ENCODE measurements around the gene MLX. TPM values are rescaled to one million over a fixed set of nuclear protein-coding genes. Genes with fewer than 3 reads are reported as not detected.

MLX gene
- total and polyA plus RNA-seq, 2 of the 8 experiments (the other 6 are each of a cell fraction or from before 2014, with no cell fraction given): 27.0 to 27.5 TPM

- Histone ChIP-seq H3K27ac (ENCODE audit: low read depth, low read length) (no peak overlapping the region), H3K4me3 (ENCODE audit: extremely low read depth in 1 of 4, insufficient read depth in 2 of 4, low read depth in 3 of 4, low read length in 4 of 4) (no peak overlapping the region), H3K56ac (replicated peaks; ENCODE audit: insufficient read length, low read depth, low read length) (no peak overlapping the region), H2BK12ac (ENCODE audit: low read depth, low read length) (no peak overlapping the region), H3K4me1 (replicated peaks in 1 of 4; ENCODE audit: control insufficient read depth in 3 of 4, insufficient read depth in 4 of 4, low read length in 3 of 4) (no peaks in the 10 kb centered on the region), H4K20me1 (replicated peaks in 1 of 2; ENCODE audit: control insufficient read depth in 1 of 2, insufficient read depth in 2 of 2, low read length in 2 of 2) (no peaks in the 10 kb centered on the region), H3K79me2 (ENCODE audit: control insufficient read depth in 1 of 2, insufficient read depth in 2 of 2, low read length in 2 of 2) (peaks cover 0 to 6% of the 10 kb centered on the region in 2 experiments; a peak in 2 of 4 replicates), H3K14ac (ENCODE audit: insufficient read length) (no peak overlapping the region), H2BK120ac (replicated peaks; ENCODE audit: low read depth, low read length) (no peak overlapping the region), H3K4me2 (ENCODE audit: insufficient read depth in 1 of 2, low read depth in 2 of 2, low read length in 2 of 2) (no peak overlapping the region), H3K18ac (ENCODE audit: extremely low read depth, low read length) (no peak overlapping the region), H3K9ac (replicated peaks in 1 of 4; ENCODE audit: extremely low read depth in 1 of 4, low read depth in 3 of 4, low read length in 3 of 4) (no peak overlapping the region), H4K8ac (ENCODE audit: extremely low read depth, insufficient read depth, low read length) (no peak overlapping the region), H3K27me3 (replicated peaks in 1 of 4; ENCODE audit: control insufficient read depth in 3 of 4, extremely low read depth in 1 of 4, insufficient read depth in 3 of 4, low read length in 3 of 4) (no peaks in the 10 kb centered on the region), H3K9me3 (ENCODE audit: insufficient read depth in 2 of 2, low read depth in 1 of 2, low read length in 1 of 2) (no peaks in the 10 kb centered on the region), H3K23ac (ENCODE audit: insufficient read length) (no peak overlapping the region), H2BK20ac (ENCODE audit: low read length) (no peak overlapping the region), H2BK15ac (ENCODE audit: low read length) (no peak overlapping the region), H2AFZ (ENCODE audit: low read length) (no peak overlapping the region), H4K91ac (replicated peaks; ENCODE audit: insufficient read length, low read length) (no peak overlapping the region), H3K23me2 (ENCODE audit: low read depth, low read length) (peaks cover 6% of the 10 kb centered on the region), H3K79me1 (ENCODE audit: low read depth, low read length) (no peaks in the 10 kb centered on the region), H2AK5ac (ENCODE audit: low read depth, low read length) (no peak overlapping the region), H2BK5ac (ENCODE audit: low read depth, low read length) (no peak overlapping the region), H3K36me3 (ENCODE audit: control insufficient read depth in 2 of 4, insufficient read depth in 4 of 4, low read length in 3 of 4) (peaks cover 14 to 47% (median 33%) of the 10 kb centered on the region in 4 experiments), H3K4ac (replicated peaks; ENCODE audit: insufficient read length, low read depth, low read length) (no peak overlapping the region), H4K5ac (ENCODE audit: insufficient read length, low read depth, low read length) (no peak overlapping the region)
- ChIA-PET CTCF (ENCODE audit: partially characterized antibody) (interaction anchor here (0.6 to 1.2 kb wide), 5 partner anchors 8 to 125 kb away, joined by 3 to 4 read pairs (median 3); no protein-coding TSS in a partner anchor), POLR2A (ENCODE audit: partially characterized antibody) (interaction anchor here (1.6 kb wide), 1 partner anchor 18 kb away, joined by 3 read pairs; no protein-coding TSS in a partner anchor)
- WGBS, 2 experiments (ENCODE audit: extremely low coverage in 1 of 2, insufficient coverage in 1 of 2, insufficient read length in 1 of 2, insufficient replicate concordance in 2 of 2, low coverage in 1 of 2, low lambda C conversion rate in 2 of 2, missing lambda C conversion rate in 1 of 2): 97% methylated on average over 10 of the region's 10 CpGs; no CpG with 5 or more reads in 1 of the 2 experiments
- FAIRE-seq: no peak
- no peak for TF ChIP-seq BACH1 (IDR thresholded peaks at IDR 0.05; ENCODE audit: low read length)
- TF ChIP-seq CTBP2 (IDR thresholded peaks at IDR 0.05; ENCODE audit: borderline replicate concordance, insufficient read depth, insufficient read length, low read length): no peak
- TF ChIP-seq RBBP5 (IDR thresholded peaks at IDR 0.05; ENCODE audit: borderline replicate concordance, low read depth, low read length): no peak
- no peak for TF ChIP-seq RAD21 (IDR thresholded peaks at IDR 0.05 in 1 of 2, conservative IDR thresholded peaks at IDR 0.05 in 1 of 2; ENCODE audit: low read depth in 2 of 2, low read length in 2 of 2)
- no peak for TF ChIP-seq TBP (IDR thresholded peaks at IDR 0.05; ENCODE audit: low read depth, low read length)
- TF ChIP-seq CHD2 (IDR thresholded peaks at IDR 0.05; ENCODE audit: low read length): no peak
- no peak for TF ChIP-seq SRF (IDR thresholded peaks at IDR 0.05; ENCODE audit: low read depth, low read length)
- TF ChIP-seq, protein P1, sequence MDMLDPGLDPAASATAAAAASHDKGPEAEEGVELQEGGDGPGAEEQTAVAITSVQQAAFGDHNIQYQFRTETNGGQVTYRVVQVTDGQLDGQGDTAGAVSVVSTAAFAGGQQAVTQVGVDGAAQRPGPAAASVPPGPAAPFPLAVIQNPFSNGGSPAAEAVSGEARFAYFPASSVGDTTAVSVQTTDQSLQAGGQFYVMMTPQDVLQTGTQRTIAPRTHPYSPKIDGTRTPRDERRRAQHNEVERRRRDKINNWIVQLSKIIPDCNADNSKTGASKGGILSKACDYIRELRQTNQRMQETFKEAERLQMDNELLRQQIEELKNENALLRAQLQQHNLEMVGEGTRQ (IDR thresholded peaks at IDR 0.05; ENCODE audit: low read length): no peak
- no peak for DNase-seq (ENCODE audit: low read depth in 1 of 2, low spot score in 2 of 2)
These were observed 14.9 kb downstream of the MLX start for GRCh38 chr17:42581744-42582270.
